ENCODE data around the gene DTHD1.

DTHD1 gene

GRCh38 chr4:36244257-36245082 is 36.9 kb upstream of the DTHD1 start, which contains the start of gene ARAP2:
TSS of gene ARAP2 (minus strand) at chr4:36244514. CDS start at chr4:36229486, 15,028 bp downstream.
- Histone ChIP-seq H3K9ac (ENCODE audit: low read length in 5 of 5) (peak within 1 kb of the TSS in 4 of 5 donors; percentile 62 to 76 (median 72)), H3K36me3 (ENCODE audit: control insufficient read depth in 5 of 5, insufficient read depth in 5 of 5, low read length in 5 of 5) (no peaks in the 10 kb centered on the region), H3K4me3 (ENCODE audit: low read depth in 1 of 5, low read length in 5 of 5) (peak within 1 kb of the TSS; percentile 65 to 76 (median 71)), H3K9me3 (ENCODE audit: control insufficient read depth in 5 of 5, low read length in 5 of 5) (no peaks in the 10 kb centered on the region), H3K27ac (ENCODE audit: low read depth, low read length) (no peak within 1 kb of the TSS), H3K4me1 (ENCODE audit: control insufficient read depth in 5 of 5, insufficient read depth in 5 of 5, low read length in 5 of 5) (peaks cover 0 to 20% (median 11%) of the 10 kb centered on the region in 5 donors), H3K27me3 (ENCODE audit: control insufficient read depth in 5 of 5, insufficient read depth in 4 of 5, low read length in 5 of 5) (peaks cover 0 to 3% (median 0%) of the 10 kb centered on the region in 5 donors)

- H3K9ac ChIP-seq (ENCODE audit: low read length in 5 of 5): no peak overlapping the region
- no peaks in the 10 kb centered on the region for H3K36me3 ChIP-seq (ENCODE audit: control insufficient read depth in 5 of 5, insufficient read depth in 5 of 5, low read length in 5 of 5)
- peaks cover 0 to 3% (median 0%) of the 10 kb centered on the region in 5 donors for H3K27me3 ChIP-seq (ENCODE audit: control insufficient read depth in 5 of 5, insufficient read depth in 4 of 5, low read length in 5 of 5)
- no peak overlapping the region for H3K27ac ChIP-seq (ENCODE audit: low read depth, low read length)
- H3K4me1 ChIP-seq (ENCODE audit: control insufficient read depth in 5 of 5, insufficient read depth in 5 of 5, low read length in 5 of 5): peaks cover 0 to 3% (median 2%) of the 10 kb centered on the region in 5 donors
- no peaks in the 10 kb centered on the region for H3K9me3 ChIP-seq (ENCODE audit: control insufficient read depth in 5 of 5, low read length in 5 of 5)
- H3K4me3 ChIP-seq (ENCODE audit: low read depth in 1 of 5, low read length in 5 of 5): no peak overlapping the region
These were observed 31.8 kb upstream of the DTHD1 start for GRCh38 chr4:36249610-36250009.

GRCh38 chr4:36251983-36252382 is 29.4 kb upstream of the DTHD1 start:
- Histone ChIP-seq H3K9ac (ENCODE audit: low read length in 5 of 5) (no peak overlapping the region), H3K27me3 (ENCODE audit: control insufficient read depth in 5 of 5, insufficient read depth in 4 of 5, low read length in 5 of 5) (no peaks in the 10 kb centered on the region), H3K27ac (ENCODE audit: low read depth, low read length) (no peak overlapping the region), H3K4me1 (ENCODE audit: control insufficient read depth in 5 of 5, insufficient read depth in 5 of 5, low read length in 5 of 5) (peaks cover 0 to 7% (median 0%) of the 10 kb centered on the region in 5 donors), H3K36me3 (ENCODE audit: control insufficient read depth in 5 of 5, insufficient read depth in 5 of 5, low read length in 5 of 5) (no peaks in the 10 kb centered on the region), H3K9me3 (ENCODE audit: control insufficient read depth in 5 of 5, low read length in 5 of 5) (no peaks in the 10 kb centered on the region), H3K4me3 (ENCODE audit: low read depth in 1 of 5, low read length in 5 of 5) (no peak overlapping the region)

- Histone ChIP-seq H3K9me3 (ENCODE audit: control insufficient read depth in 5 of 5, low read length in 5 of 5) (no peaks in the 10 kb centered on the region), H3K27me3 (ENCODE audit: control insufficient read depth in 5 of 5, insufficient read depth in 4 of 5, low read length in 5 of 5) (no peaks in the 10 kb centered on the region), H3K27ac (ENCODE audit: low read depth, low read length) (no peak overlapping the region), H3K36me3 (ENCODE audit: control insufficient read depth in 5 of 5, insufficient read depth in 5 of 5, low read length in 5 of 5) (no peaks in the 10 kb centered on the region), H3K4me1 (ENCODE audit: control insufficient read depth in 5 of 5, insufficient read depth in 5 of 5, low read length in 5 of 5) (peaks cover 0 to 7% (median 0%) of the 10 kb centered on the region in 5 donors), H3K9ac (ENCODE audit: low read length in 5 of 5) (no peak overlapping the region), H3K4me3 (ENCODE audit: low read depth in 1 of 5, low read length in 5 of 5) (no peak overlapping the region)
These were observed 27.0 kb upstream of the DTHD1 start for GRCh38 chr4:36254371-36254770.

GRCh38 chr4:36255577-36255976 is 25.8 kb upstream of the DTHD1 start:
- no peak overlapping the region for H3K27ac ChIP-seq (ENCODE audit: low read depth, low read length)
- H3K36me3 ChIP-seq (ENCODE audit: control insufficient read depth in 5 of 5, insufficient read depth in 5 of 5, low read length in 5 of 5): no peaks in the 10 kb centered on the region
- no peak overlapping the region for H3K9ac ChIP-seq (ENCODE audit: low read length in 5 of 5)
- H3K27me3 ChIP-seq (ENCODE audit: control insufficient read depth in 5 of 5, insufficient read depth in 4 of 5, low read length in 5 of 5): no peaks in the 10 kb centered on the region
- no peak overlapping the region for H3K4me3 ChIP-seq (ENCODE audit: low read depth in 1 of 5, low read length in 5 of 5)
- peaks cover 0 to 7% (median 0%) of the 10 kb centered on the region in 5 donors for H3K4me1 ChIP-seq (ENCODE audit: control insufficient read depth in 5 of 5, insufficient read depth in 5 of 5, low read length in 5 of 5)
- no peaks in the 10 kb centered on the region for H3K9me3 ChIP-seq (ENCODE audit: control insufficient read depth in 5 of 5, low read length in 5 of 5)

- H3K27me3 ChIP-seq (ENCODE audit: control insufficient read depth in 5 of 5, insufficient read depth in 4 of 5, low read length in 5 of 5): no peaks in the 10 kb centered on the region
- H3K9me3 ChIP-seq (ENCODE audit: control insufficient read depth in 5 of 5, low read length in 5 of 5): no peaks in the 10 kb centered on the region
- peaks cover 0 to 7% (median 0%) of the 10 kb centered on the region in 5 donors for H3K4me1 ChIP-seq (ENCODE audit: control insufficient read depth in 5 of 5, insufficient read depth in 5 of 5, low read length in 5 of 5)
- no peak overlapping the region for H3K9ac ChIP-seq (ENCODE audit: low read length in 5 of 5)
- H3K27ac ChIP-seq (ENCODE audit: low read depth, low read length): no peak overlapping the region
- H3K4me3 ChIP-seq (ENCODE audit: low read depth in 1 of 5, low read length in 5 of 5): peak overlapping the region in 2 of 5 donors; percentile 13 to 27
- no peaks in the 10 kb centered on the region for H3K36me3 ChIP-seq (ENCODE audit: control insufficient read depth in 5 of 5, insufficient read depth in 5 of 5, low read length in 5 of 5)
These were observed 25.0 kb upstream of the DTHD1 start for GRCh38 chr4:36256398-36256891.

- Histone ChIP-seq H3K9me3 (ENCODE audit: control insufficient read depth in 5 of 5, low read length in 5 of 5) (no peaks in the 10 kb centered on the region), H3K4me1 (ENCODE audit: control insufficient read depth in 5 of 5, insufficient read depth in 5 of 5, low read length in 5 of 5) (peaks cover 0 to 3% (median 0%) of the 10 kb centered on the region in 5 donors), H3K36me3 (ENCODE audit: control insufficient read depth in 5 of 5, insufficient read depth in 5 of 5, low read length in 5 of 5) (no peaks in the 10 kb centered on the region), H3K27ac (ENCODE audit: low read depth, low read length) (no peak overlapping the region), H3K4me3 (ENCODE audit: low read depth in 1 of 5, low read length in 5 of 5) (no peak overlapping the region), H3K9ac (ENCODE audit: low read length in 5 of 5) (no peak overlapping the region), H3K27me3 (ENCODE audit: control insufficient read depth in 5 of 5, insufficient read depth in 4 of 5, low read length in 5 of 5) (no peaks in the 10 kb centered on the region)
These were observed 20.7 kb upstream of the DTHD1 start for GRCh38 chr4:36260731-36261130.

- Histone ChIP-seq H3K27ac (ENCODE audit: low read depth, low read length) (no peak overlapping the region), H3K9ac (ENCODE audit: low read length in 5 of 5) (no peak overlapping the region), H3K27me3 (ENCODE audit: control insufficient read depth in 5 of 5, insufficient read depth in 4 of 5, low read length in 5 of 5) (no peaks in the 10 kb centered on the region), H3K4me1 (ENCODE audit: control insufficient read depth in 5 of 5, insufficient read depth in 5 of 5, low read length in 5 of 5) (no peaks in the 10 kb centered on the region), H3K36me3 (ENCODE audit: control insufficient read depth in 5 of 5, insufficient read depth in 5 of 5, low read length in 5 of 5) (no peaks in the 10 kb centered on the region), H3K9me3 (ENCODE audit: control insufficient read depth in 5 of 5, low read length in 5 of 5) (no peaks in the 10 kb centered on the region), H3K4me3 (ENCODE audit: low read depth in 1 of 5, low read length in 5 of 5) (no peak overlapping the region)
These were observed 17.1 kb upstream of the DTHD1 start for GRCh38 chr4:36264207-36264826.

GRCh38 chr4:36267486-36268268 is 13.7 kb upstream of the DTHD1 start:
- Histone ChIP-seq H3K4me3 (ENCODE audit: low read depth in 1 of 5, low read length in 5 of 5) (no peak overlapping the region), H3K36me3 (ENCODE audit: control insufficient read depth in 5 of 5, insufficient read depth in 5 of 5, low read length in 5 of 5) (no peaks in the 10 kb centered on the region), H3K4me1 (ENCODE audit: control insufficient read depth in 5 of 5, insufficient read depth in 5 of 5, low read length in 5 of 5) (no peaks in the 10 kb centered on the region), H3K27ac (ENCODE audit: low read depth, low read length) (no peak overlapping the region), H3K27me3 (ENCODE audit: control insufficient read depth in 5 of 5, insufficient read depth in 4 of 5, low read length in 5 of 5) (no peaks in the 10 kb centered on the region), H3K9me3 (ENCODE audit: control insufficient read depth in 5 of 5, low read length in 5 of 5) (no peaks in the 10 kb centered on the region), H3K9ac (ENCODE audit: low read length in 5 of 5) (no peak overlapping the region)
